Measurements from ENCODE around the gene GABRD.

The GABRD gene

DNA sequence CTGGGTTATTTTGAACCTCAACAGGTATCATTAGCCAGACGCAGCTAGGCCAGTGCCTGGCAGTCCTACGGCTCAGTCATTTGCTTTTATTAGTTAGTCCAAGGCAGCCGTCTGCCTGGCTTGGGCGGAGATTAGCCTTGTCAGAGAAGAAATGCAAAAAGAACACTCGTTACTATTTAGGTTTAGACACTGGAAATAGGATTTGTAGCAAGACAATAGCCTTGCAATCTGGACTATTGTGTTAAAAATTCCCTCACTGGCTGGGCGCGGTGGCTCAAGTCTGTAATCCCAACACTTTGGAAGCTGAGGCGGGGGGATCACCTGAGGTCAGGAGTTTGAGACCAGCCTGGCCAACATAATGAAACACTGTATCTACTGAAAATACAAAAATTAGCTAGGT is 20.1 kb downstream of the GABRD start:
- DNase-seq (ENCODE audit: low read depth): no peak

- no peak for DNase-seq (ENCODE audit: low read depth)
These were observed 22.2 kb downstream of the GABRD start for GRCh38 chr1:2041305-2041704.

DNA sequence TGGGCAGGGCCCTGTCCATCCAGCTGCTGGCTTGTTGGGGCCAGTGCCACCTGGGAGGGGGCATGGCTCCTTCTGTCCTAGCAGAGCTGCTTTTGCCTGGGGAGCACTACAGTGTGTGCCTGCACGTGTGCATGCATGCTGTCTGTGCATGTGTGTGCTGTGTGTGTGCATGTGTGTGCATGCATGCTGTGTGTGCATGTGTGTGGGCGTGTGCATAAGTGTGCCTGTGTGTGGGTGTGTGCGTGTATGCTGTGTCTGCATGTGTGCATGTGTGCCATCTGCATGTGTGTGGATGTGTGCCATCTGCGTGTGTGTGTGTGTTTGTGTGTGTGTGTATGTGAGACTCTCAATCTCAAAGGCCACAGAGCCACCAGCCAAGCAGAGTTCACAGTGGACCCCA is 22.7 kb downstream of the GABRD start:
- DNase-seq (ENCODE audit: low read depth): no peak

DNA sequence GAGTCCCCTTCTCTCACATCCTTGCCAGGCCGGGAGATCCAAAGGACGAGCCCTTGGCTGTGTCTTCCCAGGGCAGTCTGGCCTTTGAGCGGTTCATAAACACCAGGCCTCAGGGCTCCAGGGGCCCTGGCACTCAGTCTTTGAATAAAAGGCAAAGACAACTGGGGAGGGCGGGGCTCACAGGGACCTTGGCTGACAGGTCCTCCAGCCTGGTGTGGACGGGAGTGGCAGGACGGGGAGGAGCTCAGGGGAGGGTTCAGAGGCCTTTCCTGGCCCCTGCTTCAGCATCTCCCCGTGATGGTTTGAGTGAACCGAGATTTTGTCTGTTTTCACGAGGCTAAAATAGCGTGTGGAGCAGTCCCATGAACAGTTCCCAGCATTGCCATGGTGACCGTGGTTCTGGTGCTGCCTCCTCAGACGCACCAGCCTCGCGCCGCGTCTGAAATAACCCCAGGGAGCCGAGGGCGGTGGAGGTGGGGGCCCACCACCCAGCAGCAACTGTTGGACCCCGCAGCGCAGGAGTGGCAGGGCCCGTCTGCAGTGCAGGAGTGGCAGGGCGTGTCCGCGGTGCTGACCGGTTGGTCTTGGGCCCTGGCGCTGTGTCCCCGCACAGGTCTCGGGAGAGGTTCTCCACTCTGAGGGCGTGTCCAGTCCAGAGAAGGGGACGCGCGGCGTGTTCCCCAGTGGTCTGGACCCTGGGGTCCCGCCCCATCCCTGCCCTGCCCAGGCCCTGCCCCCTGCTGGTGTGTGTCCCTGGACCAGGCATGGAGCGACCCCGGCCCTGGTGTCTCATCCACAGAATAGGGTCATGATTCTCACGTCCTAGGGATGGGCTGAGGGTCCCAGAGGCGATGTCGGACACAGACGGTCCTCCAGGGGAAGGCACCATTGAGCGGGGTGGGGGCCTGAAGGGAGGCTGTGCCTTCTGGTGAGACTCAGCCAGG is 24.0 kb downstream of the GABRD start:
- DNase-seq (ENCODE audit: low read depth): no peak

GRCh38 chr1:2043886-2044285 is 24.7 kb downstream of the GABRD start:
- no peak for DNase-seq (ENCODE audit: low read depth)

DNA sequence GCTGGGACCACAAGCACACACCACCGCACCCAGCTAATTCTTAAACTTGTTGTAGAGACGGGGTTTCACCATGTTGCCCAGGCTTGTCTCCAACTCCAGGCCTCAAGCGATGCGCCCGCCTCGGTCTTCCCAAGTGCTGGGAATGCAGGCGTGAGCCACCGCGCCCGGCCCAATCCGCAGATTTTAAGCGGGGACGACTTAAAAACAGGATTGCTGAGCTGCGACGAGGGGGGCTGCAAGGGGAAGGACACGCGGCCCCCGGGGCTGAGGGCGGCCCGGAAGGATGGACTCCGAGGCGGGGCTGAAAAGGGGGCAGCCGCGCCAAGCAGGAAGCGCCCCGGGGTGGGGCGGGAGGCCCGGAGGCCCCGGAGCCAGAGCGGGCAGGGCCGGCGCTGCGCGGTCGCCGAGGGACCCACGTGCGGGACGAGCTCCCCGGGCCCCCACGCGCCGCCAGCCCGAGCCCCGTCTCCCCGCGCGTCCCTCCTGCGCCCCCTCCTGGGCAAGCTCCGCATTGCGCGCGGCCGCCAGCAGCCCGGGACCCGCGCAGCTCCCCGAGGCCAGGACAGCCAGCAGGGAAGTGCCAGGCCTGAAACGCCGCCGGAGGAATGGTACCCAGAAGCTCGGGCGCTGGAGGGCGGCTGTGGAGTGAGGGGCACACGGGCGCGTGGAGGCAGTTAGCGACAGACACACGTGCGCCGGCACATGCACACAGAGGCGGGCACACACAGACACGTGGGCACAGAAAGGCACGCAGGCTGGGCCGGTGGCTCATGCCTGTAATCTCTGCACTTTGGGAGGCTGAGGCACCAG is 25.6 kb downstream of the GABRD start:
- DNase-seq (ENCODE audit: low read depth): peak; percentile 70

DNA sequence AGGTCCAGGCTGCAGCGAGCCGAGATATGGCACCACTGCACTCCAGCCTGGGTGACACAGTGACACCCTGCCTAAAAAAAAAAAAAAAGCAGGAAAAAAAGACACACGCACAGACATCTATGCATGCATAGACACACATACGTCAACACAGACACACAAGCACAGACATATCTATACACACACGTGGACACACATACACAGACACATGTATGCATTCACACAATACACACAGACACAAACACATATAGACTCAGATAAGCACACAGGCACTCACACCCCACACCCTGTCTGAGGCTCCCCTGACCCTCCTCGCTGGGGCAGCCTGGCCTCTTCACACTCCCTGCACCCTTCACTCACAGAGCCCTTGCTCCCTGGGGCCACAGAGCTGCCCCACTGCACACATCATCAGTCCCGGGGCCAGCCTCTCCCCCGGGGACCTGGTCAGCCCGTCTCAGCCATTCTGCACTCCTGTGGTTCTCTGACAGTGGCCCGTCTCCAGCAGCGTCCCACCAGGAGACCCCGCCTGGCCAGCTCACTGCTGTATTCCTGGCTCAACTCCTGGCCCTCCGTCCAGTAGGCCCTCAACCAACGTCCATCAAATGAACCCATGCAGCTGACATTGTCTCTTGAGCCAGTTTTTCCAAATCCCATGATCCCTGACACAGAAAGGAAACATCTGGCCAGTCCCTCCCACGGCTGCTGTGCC is 26.5 kb downstream of the GABRD start:
- DNase-seq (ENCODE audit: low read depth): no peak

DNA sequence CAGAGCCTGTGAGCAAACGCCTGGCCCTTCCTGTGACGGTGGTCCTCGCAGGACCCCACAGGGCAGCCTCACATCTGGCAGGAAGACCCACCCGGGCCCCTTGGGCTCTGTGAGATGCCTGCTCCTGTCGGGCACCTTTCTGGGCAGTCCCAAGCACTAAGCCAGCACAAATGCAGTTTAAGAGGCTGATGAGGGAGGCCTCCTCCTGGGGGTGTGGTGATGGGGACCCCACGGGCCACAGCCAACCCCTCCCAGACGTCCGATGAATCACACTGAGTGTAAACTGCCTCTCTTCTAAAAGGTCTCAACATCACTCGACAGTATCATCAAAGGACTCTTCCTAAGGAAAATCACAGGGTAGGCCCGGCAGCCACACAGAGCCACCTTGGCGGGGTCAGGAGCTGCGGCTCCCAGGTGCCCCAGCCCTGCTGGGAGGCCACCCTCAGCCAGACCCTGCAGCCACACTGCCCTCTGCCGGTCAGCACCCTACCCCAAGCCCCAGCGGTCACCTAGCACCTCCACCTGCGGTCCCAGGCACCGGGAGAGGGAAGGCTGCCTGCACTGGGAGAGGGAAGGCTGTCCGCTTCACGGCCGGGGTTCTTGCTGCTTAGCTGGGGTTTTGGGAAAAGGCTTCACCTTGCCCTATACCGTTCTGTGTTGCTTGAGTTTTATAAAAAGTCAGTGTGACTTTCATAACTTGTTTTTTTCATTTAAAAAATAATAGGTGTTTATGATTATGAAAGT is 27.2 kb downstream of the GABRD start:
- no peak for DNase-seq (ENCODE audit: low read depth)

DNA sequence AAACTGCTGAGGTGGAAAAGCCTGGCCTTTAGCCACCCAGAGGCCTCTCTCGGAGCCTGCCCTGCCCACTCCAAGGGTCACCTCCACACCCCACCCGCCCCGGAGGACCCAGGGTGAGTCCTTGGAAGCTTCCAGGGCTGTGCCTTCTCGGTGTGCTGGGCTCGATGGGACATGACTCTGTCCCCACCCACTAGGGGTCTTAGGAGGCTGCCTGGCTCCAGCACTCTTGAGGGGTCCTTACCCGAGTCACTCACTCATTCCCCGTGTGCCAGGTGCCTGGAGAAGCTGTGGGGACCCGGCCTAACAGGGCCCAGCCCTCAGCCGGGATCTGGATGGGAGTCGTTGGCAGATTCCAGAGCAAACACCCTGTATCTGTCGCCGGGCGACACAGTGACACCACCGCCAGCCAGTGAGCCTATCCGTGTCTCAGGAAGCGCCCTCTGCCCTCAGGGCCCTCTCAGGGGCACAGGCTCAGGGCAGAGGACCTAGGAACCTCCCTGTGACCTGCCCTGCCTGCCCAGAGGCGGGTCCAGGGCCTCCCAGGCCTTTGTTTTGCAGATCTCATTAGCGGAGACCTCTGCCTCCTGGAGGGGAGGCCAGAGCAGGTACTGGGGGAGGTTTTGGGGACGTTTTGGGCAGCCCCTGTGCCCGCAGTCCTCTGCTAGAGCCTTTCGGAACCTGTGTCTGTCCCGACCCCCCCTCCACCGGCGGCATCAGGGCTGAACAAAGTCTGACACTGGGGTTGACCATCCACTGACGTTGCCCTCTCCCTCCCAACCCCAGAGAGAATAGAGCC is 28.0 kb downstream of the GABRD start:
- DNase-seq (ENCODE audit: low read depth): no peak

DNA sequence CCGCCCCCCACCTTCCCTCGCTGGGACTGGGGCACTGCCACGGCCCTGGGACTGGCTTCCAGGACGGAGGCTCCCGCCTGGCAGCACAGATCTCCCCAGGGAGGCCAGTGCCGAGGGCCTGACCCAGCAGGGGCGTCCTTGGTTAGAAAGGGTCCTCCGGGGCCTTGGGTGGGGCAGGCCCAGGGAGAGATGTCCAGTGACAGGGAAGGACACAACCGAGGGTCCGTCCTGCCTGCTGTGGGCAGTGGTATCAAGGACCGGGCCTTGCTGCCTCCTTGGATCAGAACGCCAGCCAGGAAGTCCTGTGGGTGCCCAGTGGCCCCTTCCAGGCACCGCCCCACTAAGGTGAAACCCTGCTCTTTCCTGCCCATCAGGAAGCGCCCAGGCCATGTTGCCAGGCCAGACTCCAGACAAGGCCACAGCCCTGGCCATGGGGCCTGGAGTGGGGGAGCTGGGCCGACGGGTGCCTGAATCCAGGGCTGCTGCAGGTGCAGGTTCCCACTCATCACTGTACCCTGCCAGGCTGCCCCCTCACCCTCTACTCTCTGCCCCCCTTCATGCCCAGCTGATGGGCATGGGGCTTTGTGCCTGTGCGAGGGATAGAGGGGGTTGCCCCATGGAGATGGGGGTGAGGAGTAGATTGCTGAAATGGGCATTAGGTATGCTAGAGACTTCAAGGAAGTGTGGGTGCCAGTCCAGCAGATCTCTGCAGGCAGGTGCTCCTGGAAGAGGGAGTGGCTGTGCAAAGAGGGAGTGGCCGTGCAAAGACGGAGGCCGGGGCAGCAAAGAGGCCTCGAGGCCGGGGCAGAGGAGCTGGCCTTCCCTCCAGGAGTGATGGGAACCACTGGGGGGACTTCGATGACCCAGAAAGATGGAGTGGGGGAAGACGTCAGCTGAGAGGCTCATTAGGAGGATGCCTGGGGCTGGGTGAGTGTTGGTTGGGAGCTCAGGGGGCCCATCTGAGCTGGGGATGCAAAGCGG is 28.9 kb downstream of the GABRD start:
- DNase-seq (ENCODE audit: low read depth): no peak

- DNase-seq (ENCODE audit: low read depth): no peak
These were observed 30.1 kb downstream of the GABRD start for GRCh38 chr1:2049225-2049717.

DNA sequence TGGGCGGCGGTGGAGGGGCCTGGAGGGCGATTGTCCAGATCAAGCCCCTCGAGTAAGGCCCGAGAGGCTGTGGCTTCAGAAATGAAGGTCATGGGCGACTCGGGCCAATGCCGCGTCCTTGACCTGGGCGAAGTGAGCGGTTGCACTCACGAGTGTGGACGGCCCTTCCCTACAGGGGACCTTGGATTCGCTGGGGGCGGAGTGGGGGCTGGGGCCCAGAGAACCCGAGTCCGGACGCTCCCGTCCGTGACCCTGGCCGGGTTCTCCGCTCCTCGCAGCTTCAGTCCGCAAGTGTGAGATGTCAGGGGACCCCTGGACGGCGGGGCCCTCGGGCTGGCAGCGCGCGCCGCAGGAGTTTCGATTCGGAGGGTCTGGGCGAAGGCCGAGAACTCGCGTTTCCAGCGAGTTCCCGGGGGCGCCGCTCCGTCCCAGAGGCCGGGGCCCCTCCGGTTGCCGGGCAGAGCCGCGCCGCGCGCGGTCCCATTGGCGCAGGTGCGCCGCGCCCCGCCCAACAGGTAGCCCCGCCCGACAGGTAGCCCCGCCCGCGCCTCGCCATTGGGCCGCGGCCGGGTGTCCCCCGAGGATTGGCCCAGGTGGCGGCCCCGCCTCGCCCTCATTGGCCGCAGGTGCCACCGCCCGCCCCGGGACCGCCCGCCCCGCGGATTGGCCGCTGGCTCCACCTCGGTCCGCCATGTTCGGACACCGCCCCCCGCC is 30.7 kb downstream of the GABRD start, which contains the start of gene PRKCZ:
Gene PRKCZ, plus strand, starts transcription at position 694 of the 714 bp plus-strand sequence. CDS start 220 bp downstream, outside the sequence.
- peak; percentile 92 for DNase-seq (ENCODE audit: low read depth)

GRCh38 chr1:2050461-2050792 is 31.3 kb downstream of the GABRD start:
- DNase-seq (ENCODE audit: low read depth): no peak

- no peak for DNase-seq (ENCODE audit: low read depth)
These were observed 31.9 kb downstream of the GABRD start for GRCh38 chr1:2050793-2051682.

- no peak for DNase-seq (ENCODE audit: low read depth)
These were observed 33.0 kb downstream of the GABRD start for GRCh38 chr1:2052054-2052679.

DNA sequence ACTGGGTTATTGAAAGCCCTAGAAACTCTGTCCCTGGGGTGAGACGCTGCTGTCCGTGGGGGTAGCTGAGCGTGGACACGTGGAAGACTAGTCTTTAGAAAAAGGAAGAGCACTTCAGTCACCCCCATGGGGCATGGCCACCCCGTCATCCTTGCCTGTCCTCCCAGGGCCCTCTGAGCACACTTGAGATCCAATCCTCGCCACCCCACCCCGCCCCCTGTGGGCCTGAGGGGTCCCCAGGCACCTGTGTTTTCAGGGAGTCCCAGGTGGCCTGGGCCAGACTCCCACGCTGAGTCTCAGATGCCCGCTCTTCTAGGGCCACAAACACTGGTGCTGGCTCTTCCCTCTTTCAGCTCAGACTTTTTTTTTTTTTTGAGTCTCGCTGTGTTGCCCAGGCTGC is 33.6 kb downstream of the GABRD start:
- DNase-seq (ENCODE audit: low read depth): no peak

DNA sequence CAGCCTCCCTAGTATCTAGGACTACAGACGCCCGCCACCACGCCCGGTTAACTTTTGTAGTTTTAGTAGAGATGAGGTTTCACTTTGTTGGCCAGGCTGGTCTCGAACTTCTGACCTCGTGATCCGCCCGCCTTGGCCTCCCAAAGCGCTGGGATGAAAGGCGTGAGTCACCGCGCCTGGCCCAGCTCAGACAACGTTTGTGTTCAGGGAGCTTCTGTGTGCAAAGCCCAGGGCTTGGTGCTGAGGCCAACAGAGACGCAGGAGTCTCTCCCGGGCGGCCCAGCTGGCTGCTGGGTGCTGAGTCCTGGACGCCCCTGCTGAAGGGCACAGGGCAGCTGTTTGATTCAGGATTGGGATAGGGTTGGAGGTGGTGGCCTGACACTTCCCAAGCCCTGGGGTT is 34.1 kb downstream of the GABRD start:
- no peak for DNase-seq (ENCODE audit: low read depth)
